Measurements from ENCODE around the gene SOBP.
"Not testable (repeated sequence)": the region's sequence is repeated elsewhere in the genome, so short reads cannot be mapped to it uniquely, and the experiment has no call there.

The SOBP gene

GRCh38 chr6:107504270-107505026 lies 14.5 kb downstream of the SOBP start:
- no CpG with 5 or more reads among the region's 4 CpGs for WGBS (ENCODE audit: insufficient coverage, insufficient read length)
- no peak overlapping the region for H3K4me3 ChIP-seq (ENCODE audit: low read length)
- H3K36me3 ChIP-seq (ENCODE audit: control insufficient read depth, insufficient read depth, low read length): no peaks in the 10 kb centered on the region
- H3K4me1 ChIP-seq (ENCODE audit: control insufficient read depth, insufficient read depth, low read length): no peaks in the 10 kb centered on the region
- H3K27ac ChIP-seq (ENCODE audit: low read length): no peak overlapping the region
- DNase-seq (ENCODE audit: low read depth, low spot score): no peak
- H3K9me3 ChIP-seq (ENCODE audit: control insufficient read depth, insufficient read depth, low read length): no peaks in the 10 kb centered on the region
- H3K27me3 ChIP-seq (ENCODE audit: control insufficient read depth, insufficient read depth, low read length): no peaks in the 10 kb centered on the region

- no peaks in the 10 kb centered on the region for H3K27me3 ChIP-seq (ENCODE audit: control insufficient read depth, insufficient read depth, low read length)
- H3K9me3 ChIP-seq (ENCODE audit: control insufficient read depth, insufficient read depth, low read length): no peaks in the 10 kb centered on the region
- no peak overlapping the region for H3K27ac ChIP-seq (ENCODE audit: low read length)
- WGBS (ENCODE audit: insufficient coverage, insufficient read length): no CpG with 5 or more reads among the region's 1 CpG
- no peaks in the 10 kb centered on the region for H3K36me3 ChIP-seq (ENCODE audit: control insufficient read depth, insufficient read depth, low read length)
- peaks cover 2% of the 10 kb centered on the region; the same call in 1 of the 2 replicates for H3K4me1 ChIP-seq (ENCODE audit: control insufficient read depth, insufficient read depth, low read length)
- DNase-seq (ENCODE audit: low read depth, low spot score): no peak
- H3K4me3 ChIP-seq (ENCODE audit: low read length): no peak overlapping the region
These were observed 16.2 kb downstream of the SOBP start for GRCh38 chr6:107506145-107506544.

GRCh38 chr6:107509506-107509905 lies 19.6 kb downstream of the SOBP start:
- H3K4me3 ChIP-seq (ENCODE audit: low read length): no peak overlapping the region
- no peak overlapping the region for H3K27ac ChIP-seq (ENCODE audit: low read length)
- no CpG with 5 or more reads among the region's 3 CpGs for WGBS (ENCODE audit: insufficient coverage, insufficient read length)
- DNase-seq (ENCODE audit: low read depth, low spot score): no peak
- peaks cover 7% of the 10 kb centered on the region for H3K4me1 ChIP-seq (ENCODE audit: control insufficient read depth, insufficient read depth, low read length)
- H3K9me3 ChIP-seq (ENCODE audit: control insufficient read depth, insufficient read depth, low read length): no peaks in the 10 kb centered on the region
- no peaks in the 10 kb centered on the region for H3K27me3 ChIP-seq (ENCODE audit: control insufficient read depth, insufficient read depth, low read length)
- no peaks in the 10 kb centered on the region for H3K36me3 ChIP-seq (ENCODE audit: control insufficient read depth, insufficient read depth, low read length)

GRCh38 chr6:107510108-107510507 lies 20.2 kb downstream of the SOBP start:
- no peak for DNase-seq (ENCODE audit: low read depth, low spot score)
- Histone ChIP-seq H3K36me3 (ENCODE audit: control insufficient read depth, insufficient read depth, low read length) (no peaks in the 10 kb centered on the region), H3K27ac (ENCODE audit: low read length) (no peak overlapping the region), H3K27me3 (ENCODE audit: control insufficient read depth, insufficient read depth, low read length) (no peaks in the 10 kb centered on the region), H3K4me1 (ENCODE audit: control insufficient read depth, insufficient read depth, low read length) (peaks cover 7% of the 10 kb centered on the region), H3K4me3 (ENCODE audit: low read length) (no peak overlapping the region), H3K9me3 (ENCODE audit: control insufficient read depth, insufficient read depth, low read length) (no peaks in the 10 kb centered on the region)
- no CpG with 5 or more reads among the region's 2 CpGs for WGBS (ENCODE audit: insufficient coverage, insufficient read length)

- Histone ChIP-seq H3K4me1 (ENCODE audit: control insufficient read depth, insufficient read depth, low read length) (peaks cover 7% of the 10 kb centered on the region), H3K27me3 (ENCODE audit: control insufficient read depth, insufficient read depth, low read length) (no peaks in the 10 kb centered on the region), H3K27ac (ENCODE audit: low read length) (no peak overlapping the region), H3K9me3 (ENCODE audit: control insufficient read depth, insufficient read depth, low read length) (no peaks in the 10 kb centered on the region), H3K36me3 (ENCODE audit: control insufficient read depth, insufficient read depth, low read length) (no peaks in the 10 kb centered on the region), H3K4me3 (ENCODE audit: low read length) (no peak overlapping the region)
- WGBS (ENCODE audit: insufficient coverage, insufficient read length): no CpG with 5 or more reads among the region's 5 CpGs
- no peak for DNase-seq (ENCODE audit: low read depth, low spot score)
These were observed 21.6 kb downstream of the SOBP start for GRCh38 chr6:107511511-107511993.

- peaks cover 7% of the 10 kb centered on the region for H3K4me1 ChIP-seq (ENCODE audit: control insufficient read depth, insufficient read depth, low read length)
- H3K36me3 ChIP-seq (ENCODE audit: control insufficient read depth, insufficient read depth, low read length): no peaks in the 10 kb centered on the region
- WGBS (ENCODE audit: insufficient coverage, insufficient read length): no CpG with 5 or more reads among the region's 2 CpGs
- no peak for DNase-seq (ENCODE audit: low read depth, low spot score)
- H3K9me3 ChIP-seq (ENCODE audit: control insufficient read depth, insufficient read depth, low read length): no peaks in the 10 kb centered on the region
- H3K4me3 ChIP-seq (ENCODE audit: low read length): no peak overlapping the region
- no peaks in the 10 kb centered on the region for H3K27me3 ChIP-seq (ENCODE audit: control insufficient read depth, insufficient read depth, low read length)
- H3K27ac ChIP-seq (ENCODE audit: low read length): no peak overlapping the region
These were observed 23.3 kb downstream of the SOBP start for GRCh38 chr6:107513214-107513613.

GRCh38 chr6:107515955-107516354 lies 26.0 kb downstream of the SOBP start:
- H3K27ac ChIP-seq (ENCODE audit: low read length): no peak overlapping the region
- H3K36me3 ChIP-seq (ENCODE audit: control insufficient read depth, insufficient read depth, low read length): no peaks in the 10 kb centered on the region
- no CpG with 5 or more reads among the region's 5 CpGs for WGBS (ENCODE audit: insufficient coverage, insufficient read length)
- no peak for DNase-seq (ENCODE audit: low read depth, low spot score)
- no peaks in the 10 kb centered on the region for H3K27me3 ChIP-seq (ENCODE audit: control insufficient read depth, insufficient read depth, low read length)
- H3K4me1 ChIP-seq (ENCODE audit: control insufficient read depth, insufficient read depth, low read length): peaks cover 4% of the 10 kb centered on the region
- no peaks in the 10 kb centered on the region for H3K9me3 ChIP-seq (ENCODE audit: control insufficient read depth, insufficient read depth, low read length)
- no peak overlapping the region for H3K4me3 ChIP-seq (ENCODE audit: low read length)

GRCh38 chr6:107517274-107517673 lies 27.4 kb downstream of the SOBP start:
- no CpG with 5 or more reads among the region's 1 CpG for WGBS (ENCODE audit: insufficient coverage, insufficient read length)

GRCh38 chr6:107519224-107519623 lies 29.3 kb downstream of the SOBP start:
- not testable (repeated sequence) for H3K4me1 ChIP-seq (ENCODE audit: control insufficient read depth, insufficient read depth, low read length); H3K27me3 ChIP-seq (ENCODE audit: control insufficient read depth, insufficient read depth, low read length); H3K36me3 ChIP-seq (ENCODE audit: control insufficient read depth, insufficient read depth, low read length); H3K27ac ChIP-seq (ENCODE audit: low read length); H3K9me3 ChIP-seq (ENCODE audit: control insufficient read depth, insufficient read depth, low read length); H3K4me3 ChIP-seq (ENCODE audit: low read length); DNase-seq (ENCODE audit: low read depth, low spot score)
- WGBS (ENCODE audit: insufficient coverage, insufficient read length): no CpG with 5 or more reads among the region's 5 CpGs

More at GRCh38 chr6:107517274-107517673, 27.4 kb downstream of the SOBP start:
- DNase-seq (ENCODE audit: low read depth, low spot score): no peak
- H3K9me3 ChIP-seq (ENCODE audit: control insufficient read depth, insufficient read depth, low read length): no peaks in the 10 kb centered on the region
- no peaks in the 10 kb centered on the region for H3K4me1 ChIP-seq (ENCODE audit: control insufficient read depth, insufficient read depth, low read length)
- H3K36me3 ChIP-seq (ENCODE audit: control insufficient read depth, insufficient read depth, low read length): no peaks in the 10 kb centered on the region
- no peak overlapping the region for H3K27ac ChIP-seq (ENCODE audit: low read length)
- no peaks in the 10 kb centered on the region for H3K27me3 ChIP-seq (ENCODE audit: control insufficient read depth, insufficient read depth, low read length)
- no peak overlapping the region for H3K4me3 ChIP-seq (ENCODE audit: low read length)

GRCh38 chr6:107520706-107521105 lies 30.8 kb downstream of the SOBP start:
- H3K4me1 ChIP-seq (ENCODE audit: control insufficient read depth, insufficient read depth, low read length); H3K27ac ChIP-seq (ENCODE audit: low read length); H3K4me3 ChIP-seq (ENCODE audit: low read length); DNase-seq (ENCODE audit: low read depth, low spot score); H3K9me3 ChIP-seq (ENCODE audit: control insufficient read depth, insufficient read depth, low read length); H3K27me3 ChIP-seq (ENCODE audit: control insufficient read depth, insufficient read depth, low read length); H3K36me3 ChIP-seq (ENCODE audit: control insufficient read depth, insufficient read depth, low read length): not testable (repeated sequence)
- no CpG with 5 or more reads among the region's 2 CpGs for WGBS (ENCODE audit: insufficient coverage, insufficient read length)

Data from iPS DF 6.9 (cell line).